Posterior vena cava (tissue), 2 donors: ENCODE data around the gene LIG1. TPM values are rescaled to one million over a fixed set of nuclear protein-coding genes. Genes with fewer than 3 reads are reported as not detected.

Experiments
- DNase-seq: peaks from one replicate; pipeline ENCODE4 v3.0.0-alpha.2; 2020; ENCODE audit warnings: low spot score
- intact Hi-C, 2 donors: fragments of 100-400 bp; cut with DNase I; formaldehyde crosslinking; loops; one replicate each; pipeline versions ENCODE4 v1.14.1 to v1.14.2; 2022 to 2023
- long read RNA-seq, 2 donors: library from polyadenylated mRNA; unstranded; transcript quantifications; one replicate each; pipeline ENCODE4 v2.0.0, GENCODE V29; 2020 to 2021
- total RNA-seq, 2 donors: library from RNA; stranded (reverse); fragmentation: NEBNext Ultra II Directional; extraction: Animal tissue kit (Norgen Biotek cat#: 25700); gene quantifications; one replicate each; pipeline ENCODE4 v1.2.1, GENCODE V29; 2021
- donor health status: DM: yes; HTN: yes; CAD: no.
- donor health status: DM: yes; HTN: yes; CAD: no.

Gene LIG1
- 1 to 10 TPM; 4.8 to 5.9 TPM for total RNA-seq
- long read RNA-seq, donor 1, partial matches to known transcripts: 1 of 4 reads
- long read RNA-seq, donor 1, other reads (novel, unspliced or antisense): 3 of 4 reads
- long read RNA-seq, donor 2, transcript LIG1-201 (28 exons, 3,384 nt): major isoform, 6 of 11 reads
- long read RNA-seq, donor 2, partial matches to known transcripts: 3 of 11 reads
- long read RNA-seq, donor 2, other reads (novel, unspliced or antisense): 2 of 11 reads

DNA sequence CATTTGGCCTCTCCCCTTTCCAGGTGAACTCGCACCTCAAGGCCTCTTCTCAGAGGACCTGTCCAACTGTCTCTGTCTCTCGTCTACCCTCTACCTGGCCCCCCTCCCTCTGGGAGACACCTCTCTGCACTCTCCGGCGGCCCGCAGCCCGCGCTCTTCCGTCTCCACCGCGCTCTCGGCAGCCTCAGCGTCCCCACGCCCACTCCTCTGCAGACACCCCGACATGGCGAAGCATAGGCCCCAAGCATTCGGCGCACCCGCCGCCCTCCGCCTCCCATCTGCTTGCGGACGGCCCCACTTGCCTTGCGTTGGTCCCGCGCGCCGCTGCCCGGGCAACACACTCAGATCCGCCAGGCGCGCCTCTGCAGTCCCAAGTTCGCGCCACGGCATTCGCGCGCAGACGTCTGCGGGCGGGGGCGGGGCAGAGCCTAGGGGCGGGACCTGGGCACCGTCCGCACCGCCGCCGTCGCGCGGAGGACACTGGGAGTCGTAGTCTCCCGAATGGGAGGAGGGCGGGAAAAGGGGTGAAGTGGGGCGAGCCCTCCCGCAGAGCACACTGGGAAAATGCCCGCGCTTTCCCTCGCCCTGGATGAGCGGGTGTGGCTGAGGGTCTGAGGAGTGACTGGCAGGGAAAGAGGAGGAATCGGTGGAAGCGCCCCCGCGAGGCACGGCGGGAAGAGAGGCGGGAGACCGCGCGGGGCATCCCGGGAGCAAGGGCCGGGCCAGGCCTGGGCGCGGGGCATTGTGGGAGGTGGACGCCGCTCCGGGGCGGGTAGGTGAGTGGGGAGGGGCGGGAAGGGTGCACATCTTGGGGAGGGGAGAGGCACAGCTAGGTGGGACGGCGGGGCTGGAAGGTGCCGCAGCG is at the start of gene LIG1, which contains the start of gene ZSWIM9:
LIG1 (minus strand) TSS at position 406 of the 865 bp plus-strand sequence. CDS start 4,778 bp downstream, outside the sequence.
ZSWIM9 (plus strand) TSS at position 742 of the 865 bp plus-strand sequence. CDS start 1,123 bp downstream, outside the sequence.
- intact Hi-C loops: no loop called here
- DNase-seq: peak; percentile 97

DNA sequence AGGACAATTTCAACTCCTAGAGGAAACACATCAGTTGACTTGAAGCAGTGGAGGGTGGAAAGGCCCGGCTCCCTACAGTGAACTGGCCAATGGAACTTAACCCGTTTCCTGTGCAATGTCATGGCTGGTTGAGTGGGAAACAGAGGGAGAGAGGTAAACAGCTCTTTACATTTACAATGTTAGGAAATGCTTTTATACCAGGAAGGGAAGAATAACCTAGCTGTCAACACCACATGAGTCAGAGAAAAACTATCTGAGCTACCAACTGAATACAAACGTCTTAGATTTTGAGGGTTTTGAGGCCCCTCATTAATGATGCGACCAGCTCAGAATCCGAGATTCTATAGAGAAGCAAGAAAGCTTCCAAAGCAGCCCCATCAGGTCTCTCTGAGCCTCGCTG is 48.9 kb upstream of the LIG1 start:
- no peak for DNase-seq
- intact Hi-C loops: no loop called here

DNA sequence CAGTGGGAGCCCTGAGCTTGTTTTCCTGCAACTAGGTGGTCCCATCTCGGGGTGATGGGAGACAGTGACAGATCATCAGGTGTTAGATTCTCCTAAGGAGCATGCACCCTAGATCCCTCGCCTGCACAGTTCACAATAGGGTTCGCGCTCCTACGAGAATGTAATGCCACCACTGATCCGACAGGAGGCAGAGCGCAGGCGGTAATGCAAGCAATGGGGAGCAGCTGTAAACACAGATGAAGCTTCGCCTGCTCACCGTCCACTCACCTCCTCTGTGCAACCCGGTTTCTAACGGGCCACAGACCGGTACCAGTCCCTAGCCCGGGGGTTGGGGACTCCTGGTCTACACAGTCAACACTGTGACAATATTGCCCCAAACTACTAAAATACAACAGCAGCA is 46.8 kb upstream of the LIG1 start:
- intact Hi-C loops: no loop called here
- DNase-seq: no peak

DNA sequence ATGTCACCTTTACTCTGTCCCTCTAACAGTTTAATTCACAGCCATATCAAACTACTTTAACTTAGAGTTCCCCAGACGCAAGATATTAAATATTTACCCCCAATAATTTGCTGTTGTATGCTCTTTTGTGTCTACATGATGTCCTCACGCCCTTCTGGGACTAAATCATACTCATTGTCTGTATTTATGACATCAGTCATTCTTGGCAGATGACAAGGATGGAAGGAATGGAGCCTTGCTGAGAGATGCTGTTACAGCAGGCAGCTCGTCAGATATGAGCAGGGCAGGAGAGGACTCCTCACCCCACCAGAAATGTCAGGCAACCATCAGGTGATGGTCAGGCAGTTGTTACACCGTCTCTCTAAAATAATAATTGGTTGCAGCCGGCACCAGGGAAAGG is 43.8 kb upstream of the LIG1 start:
- no peak for DNase-seq
- intact Hi-C loops: no loop called here

DNA sequence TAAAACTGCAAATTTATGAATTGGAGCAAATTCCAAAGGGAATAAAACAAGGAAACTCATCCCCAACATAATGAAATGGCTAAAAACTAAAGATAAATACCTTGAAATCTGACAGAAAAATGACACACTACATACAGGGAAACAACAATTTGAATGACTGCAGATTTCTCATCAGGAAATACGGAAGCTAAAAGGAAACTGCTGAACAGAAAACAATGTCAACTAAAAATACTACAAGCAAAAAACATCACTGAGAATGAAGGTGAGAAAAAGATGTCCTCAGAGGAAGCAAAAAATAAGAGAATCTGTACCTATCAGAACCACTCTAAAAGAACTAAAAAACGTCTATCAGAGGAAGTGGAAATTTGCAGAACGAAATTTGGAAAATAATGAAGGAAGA is 39.9 kb upstream of the LIG1 start:
- intact Hi-C loops: no loop called here
- no peak for DNase-seq

DNA sequence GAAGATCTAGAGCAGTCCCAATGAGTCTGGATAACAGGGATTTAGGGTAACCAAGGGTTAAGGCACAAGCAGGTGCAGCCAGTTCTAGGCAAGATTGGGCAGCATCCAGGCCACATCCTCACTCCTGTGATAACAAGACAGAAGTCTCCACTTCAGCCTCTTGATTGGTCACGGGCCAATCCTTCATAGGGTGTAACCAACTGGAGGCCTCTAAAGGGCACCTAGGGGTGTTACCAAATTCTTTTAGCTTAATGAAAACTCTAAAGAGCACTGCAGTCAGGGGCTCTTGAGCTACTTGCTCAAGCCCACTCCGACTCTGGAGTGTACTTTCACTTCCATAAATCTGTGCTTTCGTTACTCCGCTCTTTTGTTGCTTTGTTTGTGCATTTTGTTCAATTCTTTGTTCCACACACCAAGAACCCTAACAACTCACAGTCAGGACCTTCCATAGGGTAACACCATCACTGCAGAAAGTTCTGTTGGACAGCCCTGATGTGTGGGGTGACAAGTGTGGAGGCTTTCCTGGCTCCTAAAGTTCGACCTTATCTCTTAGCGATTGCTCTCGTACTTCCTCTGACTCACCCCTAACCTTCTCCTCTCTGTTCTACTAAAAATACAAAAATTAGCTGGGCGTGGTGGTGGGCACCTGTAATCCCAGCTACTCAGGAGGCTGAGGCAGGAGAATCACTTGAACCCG is 36.4 kb upstream of the LIG1 start:
- no peak for DNase-seq
- intact Hi-C loops: no loop called here

DNA sequence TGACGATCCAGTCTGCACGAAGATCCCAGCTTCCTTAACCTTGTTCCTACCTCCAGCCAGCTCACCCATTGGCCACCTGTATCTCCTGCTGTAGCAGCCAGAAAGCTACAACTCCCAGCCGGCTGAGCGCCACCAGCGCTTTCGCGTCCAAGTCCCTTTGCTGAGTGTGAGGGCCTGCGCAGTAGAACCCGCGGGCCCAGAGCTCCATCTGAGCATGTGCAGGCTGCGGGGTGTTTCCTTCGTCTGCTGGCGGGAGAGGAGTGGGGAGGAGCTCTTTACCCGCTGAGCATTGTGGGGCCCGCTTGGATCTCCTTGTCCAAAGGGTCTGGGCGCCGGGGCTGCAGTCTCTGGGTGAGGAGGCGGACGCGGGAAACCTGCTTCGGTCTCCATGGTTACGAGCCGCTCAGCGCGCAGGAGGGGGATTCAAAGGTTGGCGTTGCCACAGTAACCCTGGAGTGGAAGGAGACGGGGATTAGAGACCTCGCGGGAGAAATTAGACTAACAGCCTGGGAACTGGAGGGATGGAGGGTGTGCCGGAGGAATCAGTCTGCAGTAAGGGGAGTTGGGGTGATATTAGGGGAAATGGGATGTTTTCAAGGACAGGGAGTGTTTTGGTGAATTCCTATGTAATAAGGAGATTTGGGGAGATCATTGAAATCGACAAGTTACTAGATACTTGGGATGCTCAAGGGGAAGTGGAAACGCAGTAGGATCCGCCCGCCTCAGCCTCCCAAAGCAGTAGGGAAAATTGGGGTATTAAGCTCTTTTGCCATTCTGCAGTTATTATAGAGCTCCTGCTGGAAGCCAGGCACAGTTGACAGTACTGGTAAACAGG is 33.9 kb upstream of the LIG1 start:
- intact Hi-C loops: no loop called here
- peak; percentile 97 for DNase-seq

DNA sequence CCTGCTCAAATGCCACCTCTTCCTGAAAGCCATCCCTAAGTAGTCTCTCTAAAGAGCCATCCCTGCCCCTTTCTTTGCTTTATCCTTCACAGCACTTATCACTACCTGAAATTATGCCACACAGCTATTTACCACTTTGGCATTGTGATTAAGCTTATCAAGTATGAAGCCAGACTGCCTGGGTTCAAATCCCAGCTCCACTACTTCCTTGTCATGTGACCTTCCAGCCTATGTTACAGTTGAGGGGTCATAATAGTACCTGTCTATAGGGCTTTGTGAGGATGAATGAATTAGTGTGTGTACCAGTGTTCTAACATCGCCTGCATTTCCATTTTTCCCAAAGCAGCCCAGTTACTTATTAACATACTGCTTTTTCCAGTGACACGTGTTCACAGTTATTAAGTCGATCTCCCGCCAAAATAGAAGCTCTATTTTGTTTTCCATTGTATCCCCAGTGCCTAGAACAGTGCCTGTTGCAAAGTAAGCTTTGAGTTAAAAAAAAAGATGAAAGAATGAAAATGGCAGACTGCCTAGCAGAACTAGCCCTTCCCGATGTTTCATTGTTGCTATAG is 33.2 kb upstream of the LIG1 start:
- intact Hi-C loops: no loop called here
- DNase-seq: no peak

DNA sequence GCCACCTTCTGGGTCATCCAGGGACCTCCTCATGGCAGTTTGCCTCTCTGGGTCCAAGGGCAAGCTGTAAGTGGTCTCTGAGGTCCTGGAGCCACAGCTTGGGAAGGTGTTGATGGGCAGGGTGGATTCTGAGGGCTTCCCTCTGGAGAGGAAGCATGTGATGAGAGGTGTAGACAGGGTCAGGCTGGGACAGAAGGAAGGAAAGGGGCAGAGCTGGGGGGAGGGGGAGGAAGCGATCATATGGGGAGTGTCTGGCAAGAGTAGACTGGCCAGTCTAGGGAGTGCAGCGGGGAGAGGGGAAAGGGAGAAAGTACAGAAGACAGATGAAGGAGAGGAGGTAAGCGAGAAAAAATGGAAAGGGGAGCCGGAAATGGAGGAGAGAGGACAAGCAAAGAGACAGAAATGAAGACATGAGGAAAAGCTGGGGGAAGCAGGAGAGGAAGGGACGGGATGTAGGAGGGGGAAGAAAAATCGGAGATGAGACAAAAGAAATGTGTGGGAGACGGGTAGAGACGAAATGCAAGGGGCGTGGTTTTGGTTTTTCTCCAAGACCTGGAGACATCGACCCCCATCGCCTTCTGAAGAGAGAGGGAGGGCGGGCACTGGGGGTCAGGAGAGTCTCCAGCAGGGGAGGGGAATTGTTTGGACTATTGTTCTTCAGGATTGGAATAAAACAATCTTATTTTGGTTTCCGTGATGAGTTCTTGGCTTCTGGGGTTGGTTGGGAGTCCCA is 27.0 kb upstream of the LIG1 start:
- DNase-seq: no peak
- intact Hi-C loops: no loop called here

DNA sequence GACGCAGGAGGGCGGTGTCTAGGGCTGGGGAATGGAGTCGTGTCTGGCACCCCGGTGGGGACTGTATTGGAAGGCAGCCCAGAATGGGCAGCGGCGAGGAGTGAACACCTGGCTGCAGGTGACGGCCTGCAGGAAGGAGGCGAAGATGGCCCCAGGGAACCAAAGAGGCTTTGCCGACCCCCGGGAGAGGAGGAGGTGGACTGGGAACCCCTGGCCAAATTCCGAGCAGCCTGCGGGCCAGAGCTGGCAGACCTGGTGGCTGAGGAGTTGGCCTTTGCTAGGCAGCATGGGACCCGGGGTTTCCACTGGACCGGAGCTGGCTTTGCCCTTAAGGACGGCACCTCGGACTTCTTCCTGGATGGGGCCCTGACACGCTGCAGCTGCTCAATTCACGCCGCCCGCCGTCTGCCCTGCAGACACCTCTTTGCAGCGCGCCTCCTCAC is 26.2 kb upstream of the LIG1 start:
- no peak for DNase-seq
- intact Hi-C loops: no loop called here

DNA sequence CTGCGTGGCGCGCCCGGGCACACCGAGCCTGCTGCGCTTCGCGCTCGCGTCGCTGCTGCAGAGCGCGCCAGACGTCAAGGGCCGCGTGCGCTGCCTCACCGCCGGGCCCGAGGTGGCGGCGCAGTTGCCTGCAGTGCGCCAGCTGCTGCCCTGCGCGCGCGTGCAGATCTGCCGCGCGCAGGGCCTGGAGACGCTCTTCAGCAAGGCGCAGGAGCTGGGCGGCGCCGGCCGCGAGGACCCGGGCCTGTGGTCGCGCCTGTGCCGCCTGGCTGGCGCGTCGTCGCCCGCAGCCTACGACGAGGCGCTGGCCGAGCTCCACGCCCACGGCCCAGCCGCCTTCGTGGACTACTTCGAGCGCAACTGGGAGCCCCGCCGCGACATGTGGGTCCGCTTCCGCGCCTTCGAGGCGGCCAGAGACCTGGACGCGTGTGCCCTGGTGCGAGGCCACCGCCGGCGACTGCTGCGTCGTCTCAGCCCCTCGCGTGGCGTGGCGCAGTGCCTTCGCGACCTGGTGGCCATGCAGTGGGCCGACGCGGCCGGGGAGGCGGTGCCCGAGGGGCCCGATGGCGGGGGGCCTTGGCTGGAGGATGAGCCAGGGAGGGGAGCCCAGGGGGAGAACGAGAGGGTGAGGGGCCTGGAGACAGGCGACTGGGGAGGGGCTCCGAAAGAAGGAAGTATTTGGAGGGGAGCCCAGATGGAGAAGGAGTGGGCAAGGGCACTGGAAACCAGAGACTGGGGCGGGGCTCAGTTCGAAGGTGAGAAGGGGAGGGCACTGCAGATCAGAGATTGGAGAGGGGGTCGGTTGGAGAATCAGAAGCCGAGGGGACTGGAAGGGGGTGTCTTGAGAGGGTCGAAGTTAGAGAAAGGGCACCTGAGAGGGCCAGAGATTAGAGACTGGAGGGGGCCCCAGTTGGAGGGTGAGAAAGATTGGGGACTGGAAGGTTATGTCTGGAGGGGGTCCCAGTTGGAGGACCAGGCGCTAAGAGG is 25.0 kb upstream of the LIG1 start:
- DNase-seq: no peak
- intact Hi-C loops: no loop called here

DNA sequence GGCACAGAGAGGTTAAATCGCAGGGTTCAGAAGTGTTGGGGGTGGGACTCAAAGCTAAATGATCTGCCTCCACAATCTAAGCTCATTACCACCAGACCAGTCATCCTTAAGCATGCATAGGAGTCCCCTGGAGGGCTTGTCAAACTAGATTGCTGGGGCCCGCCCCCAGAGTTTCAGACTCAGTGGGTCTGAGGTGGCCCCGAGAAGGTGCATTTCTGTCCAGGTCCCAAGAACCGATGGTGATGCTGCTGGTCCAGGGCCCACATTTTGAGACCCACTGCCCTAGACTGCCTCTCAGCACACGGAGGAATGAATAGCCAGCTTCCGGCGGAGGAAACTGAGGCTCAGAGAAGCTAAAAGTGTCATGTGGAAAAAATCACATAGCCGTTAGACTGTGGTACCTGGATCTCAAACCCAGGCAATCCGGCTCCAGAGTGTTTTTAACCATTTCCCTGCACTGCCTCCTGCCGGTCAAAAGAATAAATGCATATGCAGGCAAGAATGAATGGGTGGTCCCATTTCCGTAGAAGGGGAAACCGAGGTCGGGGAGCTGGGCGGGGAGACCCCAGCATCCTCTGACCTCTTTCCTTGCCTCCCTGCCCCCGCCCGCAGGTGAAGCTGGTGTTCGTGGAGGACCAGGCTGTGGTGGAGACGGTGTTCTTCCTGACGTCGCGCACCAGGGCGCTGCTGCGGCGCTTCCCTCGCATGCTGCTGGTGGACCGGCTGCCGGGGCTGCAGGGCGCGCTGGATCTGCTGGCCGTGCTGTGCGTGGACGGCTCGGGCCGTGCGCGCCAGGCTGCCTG is 24.1 kb upstream of the LIG1 start:
- DNase-seq: no peak
- intact Hi-C loops: no loop called here

DNA sequence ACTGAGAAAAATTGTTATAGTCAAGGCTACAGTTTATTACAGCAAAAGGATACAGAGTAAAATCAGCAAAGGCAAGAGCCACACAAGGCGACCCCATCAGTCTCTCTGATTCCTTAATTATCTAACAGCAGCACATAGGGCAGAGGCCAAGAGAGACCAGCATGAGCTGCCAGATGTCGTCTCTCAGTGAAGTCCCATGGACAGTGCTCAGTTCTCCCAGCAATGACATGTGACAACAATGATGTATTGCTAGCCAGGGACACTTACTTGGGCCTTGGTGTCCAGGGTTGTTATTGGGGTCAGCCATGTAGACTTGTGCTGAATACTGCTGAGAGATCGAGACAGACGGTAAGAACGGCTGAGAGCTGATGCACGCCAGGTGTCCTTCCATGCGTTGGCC is 22.6 kb upstream of the LIG1 start:
- no peak for DNase-seq
- intact Hi-C loops: no loop called here

DNA sequence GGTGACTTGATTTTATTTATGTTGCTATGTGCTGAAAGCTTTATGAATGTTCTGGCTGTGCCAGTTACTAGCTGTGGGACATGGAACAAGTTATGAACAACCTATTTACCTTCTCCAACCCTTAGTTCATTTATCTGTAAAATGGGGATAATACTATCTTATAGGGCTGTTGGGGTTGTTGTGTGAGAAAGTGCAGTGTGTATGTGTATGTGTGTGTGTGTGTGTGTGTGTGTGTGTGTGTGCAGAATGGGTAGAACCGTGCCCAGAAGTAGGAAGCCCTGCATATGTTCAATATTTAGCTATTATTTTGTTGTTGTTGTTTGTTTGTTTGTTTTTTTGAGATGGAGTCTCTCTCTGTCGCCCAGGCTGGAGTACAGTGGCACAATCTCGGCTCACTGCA is 20.7 kb upstream of the LIG1 start:
- no peak for DNase-seq
- intact Hi-C loops: no loop called here

DNA sequence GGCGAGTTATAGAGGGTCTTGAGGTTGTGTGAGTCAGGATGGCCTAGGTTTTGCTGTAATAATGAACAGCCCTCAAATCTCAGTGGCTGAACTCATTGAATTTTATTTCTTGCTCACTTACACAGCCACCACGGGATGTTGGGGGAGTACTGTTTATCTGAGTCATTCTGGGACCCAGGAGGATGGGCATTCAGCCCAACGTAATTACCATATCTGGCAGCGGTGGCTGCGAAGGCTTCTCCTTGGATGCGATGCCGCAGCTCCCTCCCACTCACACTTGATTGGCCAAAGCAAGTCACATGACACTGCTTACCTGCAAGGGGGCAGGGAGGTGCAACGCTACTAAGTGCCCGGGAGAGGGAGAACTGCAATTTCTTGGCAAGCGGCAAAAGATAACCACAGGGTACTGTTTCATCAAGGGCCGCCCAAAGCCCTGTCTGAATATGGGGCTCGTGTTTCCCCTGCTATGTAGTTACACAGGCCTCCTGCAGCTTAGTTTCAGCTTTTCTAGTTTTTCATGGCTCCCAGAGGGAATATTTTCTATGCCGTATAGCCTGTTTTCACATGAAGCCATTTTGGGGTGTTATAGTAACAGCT is 20.2 kb upstream of the LIG1 start:
- intact Hi-C loops: no loop called here
- no peak for DNase-seq

DNA sequence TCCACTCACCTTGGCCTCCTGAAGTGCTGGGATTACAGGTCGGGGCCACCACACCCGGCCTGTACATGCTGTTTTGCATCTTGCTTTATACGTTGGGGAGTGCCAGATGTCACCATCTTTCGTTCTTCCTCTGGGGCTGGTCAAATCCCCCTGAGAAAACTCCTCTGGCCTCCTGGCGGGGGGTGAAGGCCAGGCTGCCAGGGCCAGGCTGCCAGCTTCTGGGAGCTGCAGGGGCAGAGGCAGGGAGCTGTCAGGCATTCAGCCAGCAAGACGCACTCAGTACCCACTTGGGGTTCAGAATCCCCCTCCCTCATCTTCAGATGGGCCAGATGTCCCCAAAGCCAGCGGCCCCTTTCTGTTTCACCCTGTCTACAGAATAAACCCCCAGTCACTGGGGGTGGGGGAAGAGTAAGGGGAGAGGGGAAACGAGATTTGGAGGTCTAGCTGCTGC is 16.4 kb upstream of the LIG1 start:
- intact Hi-C loops: no loop called here
- no peak for DNase-seq
